AG04450 (cell line): Measurements from ENCODE around the gene ULK4. TPM values are rescaled to one million over a fixed set of nuclear protein-coding genes. Genes with fewer than 3 reads are reported as not detected.

Source experiments
- CTCF ChIA-PET: fragments of 300-600, 350-600 bp; formaldehyde crosslinking; extraction: SDS; loops from one replicate; lab custom pipeline; 2022; ENCODE audit warnings: antibody characterized with exemption, inconsistent platforms; lab: Charles Lee
- POLR2A ChIA-PET: fragments of 350-600 bp; formaldehyde crosslinking; extraction: SDS; loops from one replicate; lab custom pipeline; 2021; ENCODE audit warnings: antibody characterized with exemption, inconsistent platforms; lab: Yijun Ruan, JAX
- DNase-seq: peaks from one replicate; pipeline ENCODE4 v3.0.0-alpha.2; 2011; ENCODE audit warnings: low read depth, low spot score
- H3K27ac ChIP-seq: one replicate; pipeline ENCODE4 v1.5.1; 2012; ENCODE audit warnings: low read depth, low read length, control low read depth
- H3K27me3 ChIP-seq: one replicate; pipeline ENCODE4 v1.6.0; 2012; ENCODE audit warnings: low read length; ENCODE audit not compliant: control insufficient read depth, insufficient read depth
- H3K4me3 ChIP-seq: 2 replicates; pipeline ENCODE4 v1.5.1; 2011; ENCODE audit warnings: mild to moderate bottlenecking, low read depth, low read length, control low read depth
- H3K9me3 ChIP-seq: 2 replicates; pipeline ENCODE4 v1.5.1; 2012; ENCODE audit warnings: low read length; ENCODE audit not compliant: control insufficient read depth, insufficient read depth
- CTCF ChIP-seq: IDR thresholded peaks from 2 replicates; pipeline ENCODE4 v1.5.1; 2011; ENCODE audit warnings: low read depth, low read length, control low read depth, inconsistent platforms
- polyA plus RNA-seq: library from polyadenylated mRNA; depleted of rRNA; stranded (reverse); fragments of >200 nt; gene quantifications from 2 replicates; pipeline ENCODE4 v1.2.3, GENCODE V29; 2011

Gene ULK4
- polyA plus RNA-seq, 1 experiment = 3.7 TPM

- H3K9me3 ChIP-seq = no peaks in the 10 kb centered on the region
- no peak overlapping the region for H3K4me3 ChIP-seq
- POLR2A ChIA-PET = no interaction called here
These were observed 440.8 kb downstream of the ULK4 start for GRCh38 chr3:41521010-41521655.

GRCh38 chr3:41519746-41520145 lies 442.2 kb downstream of the ULK4 start:
- Histone ChIP-seq H3K9me3 (no peaks in the 10 kb centered on the region), H3K27ac (no peak overlapping the region), H3K4me3 (no peak overlapping the region), H3K27me3 (no peaks in the 10 kb centered on the region)
- ChIA-PET POLR2A (no interaction called here), CTCF (no interaction called here)
- TF ChIP-seq CTCF = no peak
- DNase-seq = no peak

More at GRCh38 chr3:41521010-41521655, 440.8 kb downstream of the ULK4 start:
- CTCF ChIA-PET = no interaction called here
- no peak for TF ChIP-seq CTCF
- no peaks in the 10 kb centered on the region for H3K27me3 ChIP-seq
- DNase-seq = no peak
- no peak overlapping the region for H3K27ac ChIP-seq

- ChIA-PET POLR2A (no interaction called here), CTCF (no interaction called here)
- no peaks in the 10 kb centered on the region for H3K9me3 ChIP-seq
- no peaks in the 10 kb centered on the region for H3K27me3 ChIP-seq
- no peak overlapping the region for H3K27ac ChIP-seq
- no peak for DNase-seq
- TF ChIP-seq CTCF = no peak
- no peak overlapping the region for H3K4me3 ChIP-seq
These were observed 443.3 kb downstream of the ULK4 start for GRCh38 chr3:41518626-41519025.

GRCh38 chr3:41508063-41508696 lies 453.7 kb downstream of the ULK4 start:
- POLR2A ChIA-PET = no interaction called here

More at GRCh38 chr3:41508063-41508696, 453.7 kb downstream of the ULK4 start:
- no peaks in the 10 kb centered on the region for H3K27me3 ChIP-seq
- H3K9me3 ChIP-seq = no peaks in the 10 kb centered on the region
- H3K27ac ChIP-seq = no peak overlapping the region
- TF ChIP-seq CTCF = no peak
- CTCF ChIA-PET = no interaction called here
- DNase-seq = no peak
- H3K4me3 ChIP-seq = no peak overlapping the region
